T1000 (cell line): ENCODE data around the gene PLSCR4.
A peak's percentile ranks its signal among the peaks of the same experiment; 100 is the strongest.

Experiments
- DNase-seq: peaks from one replicate; lab custom pipeline; 2025; ENCODE audit warnings: mixed read lengths; lab: John Stamatoyannopoulos, UW

PLSCR4 gene

DNA sequence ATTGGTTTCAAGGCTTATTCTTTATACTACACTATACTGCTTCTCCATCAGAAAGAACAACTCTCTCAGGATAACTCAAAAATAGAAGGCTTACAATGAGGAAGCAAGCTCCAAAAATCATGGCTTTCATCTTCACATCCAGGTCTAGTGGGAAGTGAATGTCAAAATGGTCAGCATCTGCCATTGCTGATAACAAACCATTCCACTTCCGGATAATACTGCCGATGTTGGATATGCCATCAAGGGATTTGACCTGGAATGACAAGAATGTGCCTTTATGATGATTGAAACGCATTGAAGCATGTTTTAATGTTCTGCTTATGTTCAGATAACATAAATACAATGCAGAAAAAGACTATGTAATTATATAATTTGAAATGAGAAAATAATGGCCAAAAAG, 55.9 kb downstream of the PLSCR4 start:
- no peak for DNase-seq

DNA sequence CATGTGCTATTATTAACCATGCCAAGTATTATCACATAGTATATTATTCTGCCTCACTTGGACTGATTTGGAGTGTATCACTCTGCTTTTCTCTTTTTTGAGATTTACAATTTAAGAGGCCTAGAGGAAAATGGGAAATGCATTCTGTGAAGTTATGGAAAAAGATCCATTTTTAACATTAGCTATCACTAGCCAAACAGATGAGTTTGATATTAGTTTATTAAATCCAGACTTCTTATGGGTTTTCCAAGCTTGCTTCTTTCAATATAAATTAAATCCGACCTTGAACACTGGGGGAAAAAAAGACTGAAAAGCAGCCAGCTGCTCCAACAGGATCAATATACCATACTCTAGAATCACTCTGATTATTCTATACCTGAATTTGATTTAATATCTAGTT, 59.9 kb downstream of the PLSCR4 start:
- DNase-seq, result no peak

DNA sequence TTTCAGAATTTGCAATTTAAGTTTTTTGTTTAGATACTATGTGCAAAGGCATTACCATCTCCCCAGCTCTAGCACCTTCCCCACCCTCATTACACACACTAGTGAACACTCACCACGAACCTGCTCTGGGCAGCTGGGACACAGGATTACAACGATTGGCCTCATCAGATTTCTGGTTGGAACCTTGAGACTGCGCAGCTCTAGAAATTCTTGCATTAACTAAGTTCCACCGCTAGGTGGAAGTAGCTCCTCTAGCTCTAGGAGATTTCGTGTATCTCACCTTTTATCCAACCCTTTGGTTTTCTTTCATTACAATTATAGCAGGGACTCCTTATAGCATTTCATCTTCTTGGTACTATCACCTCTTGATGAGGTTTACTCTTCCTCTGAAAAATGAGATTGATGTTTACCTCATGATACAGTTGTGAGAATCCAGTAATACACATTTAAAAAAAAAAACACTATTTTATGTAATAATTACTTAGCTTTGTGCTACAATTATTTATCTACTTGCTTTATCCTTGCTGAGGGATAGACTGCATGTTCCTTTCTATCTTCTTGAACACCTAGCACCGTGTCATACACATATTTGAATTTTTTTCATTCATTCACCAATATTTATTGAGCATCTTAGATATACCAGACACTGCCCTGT, 61.3 kb downstream of the PLSCR4 start:
- DNase-seq, result no peak

- no peak for DNase-seq
Measured at GRCh38 chr3:146187334-146187950, 63.5 kb downstream of the PLSCR4 start.

- no peak for DNase-seq
Measured at GRCh38 chr3:146184241-146185015, 66.5 kb downstream of the PLSCR4 start.

DNA sequence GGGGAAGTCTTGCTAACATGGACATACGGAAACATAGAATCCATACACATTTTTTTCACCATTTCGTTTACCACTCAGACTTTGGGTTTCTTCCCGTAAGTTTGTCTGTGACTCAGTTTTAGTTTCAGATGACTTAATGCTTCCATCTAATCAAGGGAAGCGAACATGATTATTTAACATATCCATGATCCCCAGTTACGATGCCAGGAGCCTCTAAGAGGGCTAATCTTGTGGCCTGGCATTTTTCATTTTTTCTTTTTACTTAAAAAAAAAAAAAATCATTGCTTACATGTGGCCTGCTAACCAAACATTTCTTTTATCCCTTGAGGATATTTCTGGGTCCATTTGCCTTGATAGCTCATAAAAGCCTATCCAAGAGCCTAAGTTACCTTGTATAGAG, 69.7 kb downstream of the PLSCR4 start:
- no peak for DNase-seq

GRCh38 chr3:146180376-146180775, 70.5 kb downstream of the PLSCR4 start:
- DNase-seq, result no peak

DNA sequence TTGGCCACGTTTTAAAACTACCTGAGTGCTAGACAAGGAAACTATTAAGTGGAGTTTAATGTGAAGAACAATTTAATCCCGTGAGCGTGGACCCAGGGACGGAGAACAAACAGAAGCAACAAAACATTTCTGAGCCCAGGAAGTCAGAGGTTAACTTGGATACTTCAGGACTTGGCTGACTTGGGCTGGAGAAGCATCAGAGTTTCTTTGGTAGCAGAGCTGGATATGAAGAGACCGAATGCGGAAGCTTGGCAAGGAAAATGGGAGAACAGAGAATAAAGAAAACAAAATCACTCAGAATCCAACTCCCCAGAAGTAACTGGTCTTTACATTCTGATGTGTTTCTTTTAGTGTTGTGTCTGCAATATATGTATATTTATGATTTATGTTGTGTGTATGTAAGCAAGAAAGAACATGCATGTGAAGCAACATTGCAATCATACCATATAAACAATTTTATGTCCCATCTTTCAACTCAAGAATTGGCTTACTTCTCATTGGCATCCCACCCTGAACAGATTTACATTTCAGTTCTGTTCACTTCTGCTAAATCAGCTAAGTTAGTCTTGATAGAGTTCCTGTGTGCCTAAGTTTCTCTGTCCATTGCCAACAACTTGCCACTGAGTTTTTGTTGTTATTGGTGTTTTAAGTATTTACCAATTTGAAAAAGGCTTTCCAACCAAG, 72.8 kb downstream of the PLSCR4 start:
- no peak for DNase-seq

GRCh38 chr3:146177519-146177918, 73.4 kb downstream of the PLSCR4 start:
- DNase-seq, result no peak

DNA sequence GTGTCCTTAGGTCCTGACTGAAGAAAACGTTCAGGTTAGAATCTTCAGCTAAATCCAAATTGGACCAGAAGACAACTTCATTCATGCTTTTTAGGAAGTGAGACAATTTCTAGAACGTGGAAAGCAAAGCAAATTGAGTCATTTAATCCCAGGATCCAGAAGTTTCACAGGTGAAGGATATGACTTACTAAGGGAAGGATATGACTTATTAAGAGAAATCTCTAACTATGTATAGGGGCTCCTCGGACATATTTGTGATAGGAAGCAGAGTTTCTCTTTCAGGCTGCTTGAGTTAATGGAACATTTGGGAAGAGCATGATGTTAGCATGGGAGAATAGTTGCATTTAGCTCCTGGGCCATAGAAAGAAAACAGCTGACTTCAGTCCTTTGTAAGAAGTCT, 73.8 kb downstream of the PLSCR4 start:
- DNase-seq, result no peak

DNA sequence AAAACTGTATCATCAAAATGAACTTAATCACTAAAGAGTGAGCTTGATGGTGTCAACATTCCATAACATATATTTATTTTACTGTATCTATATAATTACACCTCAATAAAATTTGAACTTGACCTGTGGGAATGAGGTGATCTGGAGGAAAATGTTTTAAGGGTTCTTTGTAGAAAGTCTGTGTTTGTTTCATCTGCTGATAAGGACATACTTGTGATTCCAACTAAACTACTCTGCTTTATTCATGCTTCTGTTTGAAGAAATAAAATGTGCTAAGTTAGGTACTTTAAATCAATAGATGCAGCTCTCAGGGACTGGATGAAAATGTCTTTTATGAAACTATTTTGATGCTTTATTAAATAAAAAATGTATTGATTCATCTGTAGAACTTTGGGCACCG, 78.3 kb downstream of the PLSCR4 start:
- no peak for DNase-seq

GRCh38 chr3:146170591-146170990, 80.3 kb downstream of the PLSCR4 start:
- DNase-seq, result no peak

DNA sequence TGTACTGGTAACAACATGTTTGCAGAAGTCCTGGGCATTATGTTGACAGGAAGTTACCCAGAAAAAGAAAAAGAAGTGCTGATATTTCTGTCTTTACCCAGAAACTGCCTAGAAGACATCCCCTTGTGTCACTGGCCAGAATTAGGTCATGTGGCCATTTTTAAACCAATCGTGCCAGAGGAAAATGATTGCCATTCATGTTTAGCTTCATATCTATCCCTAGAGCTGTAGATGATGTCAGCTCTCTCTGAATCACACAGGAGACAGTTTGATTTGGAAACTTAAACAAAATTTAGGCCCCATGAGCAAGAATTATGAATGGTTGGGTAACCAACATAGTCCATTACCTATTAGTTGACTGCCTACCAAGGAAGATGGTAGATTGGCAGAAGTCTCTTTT, 81.0 kb downstream of the PLSCR4 start:
- no peak for DNase-seq

- DNase-seq, result no peak
Measured at GRCh38 chr3:146166826-146167225, 84.1 kb downstream of the PLSCR4 start.

- DNase-seq, result peak; percentile 23
Measured at GRCh38 chr3:146166415-146166821, 84.5 kb downstream of the PLSCR4 start.

DNA sequence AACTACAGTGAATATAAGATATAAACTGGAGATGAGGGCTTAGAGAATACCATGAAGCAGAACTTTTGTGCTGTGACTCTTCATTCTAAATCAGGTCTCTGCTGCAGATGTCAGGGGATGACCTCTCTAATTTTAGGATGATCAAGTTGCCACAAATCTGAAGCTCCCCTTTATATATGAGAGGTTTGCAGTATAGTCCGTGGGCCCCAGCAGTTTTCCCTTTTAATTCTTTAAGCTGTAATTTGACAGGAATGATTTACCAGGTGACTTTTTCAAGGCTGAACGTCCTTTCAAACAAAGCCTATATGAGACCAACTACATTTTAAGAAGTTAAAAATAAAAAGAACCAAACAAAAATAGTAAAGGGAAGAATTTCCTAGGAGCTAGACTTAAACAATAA, 85.0 kb downstream of the PLSCR4 start:
- no peak for DNase-seq

- DNase-seq, result peak; percentile 2
Measured at GRCh38 chr3:146164971-146165769, 85.7 kb downstream of the PLSCR4 start.

DNA sequence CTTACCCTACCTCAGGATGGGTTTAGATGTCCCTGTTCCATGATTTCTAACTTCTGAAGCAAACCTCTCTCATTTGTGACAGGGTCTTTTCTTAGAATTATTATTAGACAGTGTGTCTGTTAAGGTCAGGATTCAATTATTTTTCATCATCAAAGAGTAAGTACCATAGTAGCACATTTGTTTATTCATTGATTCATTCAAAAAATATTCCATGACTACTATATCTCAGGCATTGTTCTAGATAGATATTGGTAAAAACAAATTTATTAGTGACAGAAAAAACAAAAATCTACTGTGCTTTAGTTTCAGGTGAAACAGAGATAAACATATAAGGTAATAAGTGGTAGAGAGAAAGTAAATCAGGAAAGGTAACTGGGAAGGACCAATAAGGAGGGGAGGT, 86.4 kb downstream of the PLSCR4 start:
- DNase-seq, result no peak

DNA sequence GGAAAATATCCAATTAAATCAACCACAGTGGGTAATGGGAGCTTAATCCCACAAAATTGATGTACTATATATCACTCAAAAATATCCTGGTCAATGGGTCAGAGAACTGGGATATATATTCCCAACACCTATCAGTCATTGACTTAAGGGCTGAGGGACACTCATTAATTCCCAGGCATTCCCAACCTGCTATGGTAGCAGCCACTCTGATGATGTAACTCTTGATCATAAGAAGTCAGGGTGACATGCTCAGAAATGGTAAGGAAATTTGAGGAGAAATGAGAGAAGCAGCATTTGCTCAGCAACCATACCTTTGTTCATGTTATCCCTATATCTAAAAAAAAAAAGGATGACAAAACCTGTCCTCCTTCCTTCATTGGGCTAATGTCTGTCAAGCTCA, 86.8 kb downstream of the PLSCR4 start:
- DNase-seq, result no peak

DNA sequence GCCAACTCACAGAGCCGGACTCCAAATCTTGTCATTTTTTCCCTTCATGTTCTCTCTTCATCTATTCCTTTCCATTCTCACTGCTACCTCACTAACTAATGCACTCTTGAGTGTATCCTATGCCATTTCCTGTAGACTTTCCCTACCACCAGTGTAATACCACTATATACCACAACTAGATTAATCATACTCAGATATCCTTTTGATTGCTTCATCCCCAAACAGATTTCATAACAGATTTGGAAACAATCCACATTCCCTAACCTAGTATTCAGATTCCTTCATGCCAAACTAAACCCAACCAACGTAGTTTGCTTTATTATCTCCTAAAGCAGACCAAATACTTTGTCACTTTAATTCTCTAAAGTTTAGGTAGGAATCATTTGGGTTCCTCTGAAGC, 87.3 kb downstream of the PLSCR4 start:
- no peak for DNase-seq

GRCh38 chr3:146162561-146162960, 88.3 kb downstream of the PLSCR4 start:
- DNase-seq, result no peak

GRCh38 chr3:146161663-146162002, 89.3 kb downstream of the PLSCR4 start:
- no peak for DNase-seq
